GM12878 (cell line): ENCODE data around the gene TUBGCP2. TPM values are rescaled to one million over a fixed set of nuclear protein-coding genes. Genes with fewer than 3 reads are reported as not detected.

Experiments
- ATAC-seq: fragments of 200-7000 bp; cut with Tn5 transposase; 3 replicates; pipeline ENCODE4 v1.9.1; 2020; ENCODE audit warnings: mild to moderate bottlenecking, moderate library complexity
- BruUV-seq: library from RNA; stranded (reverse); fragments of 400-500 nt; replicated peaks from 2 replicates; lab custom pipeline; 2021; lab: Mats Ljungman, UMichigan
- CTCF ChIA-PET: fragments of 300-600 bp; sonication (Branson Sonifier 250); formaldehyde crosslinking; extraction: SDS; loops from one replicate; lab custom pipeline; 2021; ENCODE audit warnings: inconsistent platforms; lab: Yijun Ruan, JAX
- POLR2A ChIA-PET: fragments of 350-600 bp; formaldehyde crosslinking; extraction: SDS; loops from one replicate; lab custom pipeline; 2021; ENCODE audit warnings: inconsistent platforms; lab: Charles Lee
- RAD21 ChIA-PET: fragments of 300-600 bp; sonication (Branson Sonifier 250); formaldehyde crosslinking; loops from one replicate; lab custom pipeline; 2023; ENCODE audit warnings: antibody characterized with exemption; ENCODE audit not compliant: unreplicated experiment; lab: Charles Lee
- SMC1A ChIA-PET: fragments of 300-600 bp; sonication (Branson Sonifier 250); formaldehyde crosslinking; loops from one replicate; lab custom pipeline; 2023; ENCODE audit not compliant: unreplicated experiment, uncharacterized antibody; lab: Charles Lee
- DNase-seq: peaks from one replicate; pipeline ENCODE4 v3.0.0-alpha.2; 2011; ENCODE audit warnings: low read depth, low spot score
- FAIRE-seq: peaks from 3 replicates; lab custom pipeline; 2011; peaks lifted over from hg19 to GRCh38; lab: Jason Lieb, UNC
- H2AFZ ChIP-seq: 2 replicates; pipeline ENCODE4 v1.6.0; 2011; ENCODE audit warnings: low read depth, low read length, control low read depth; ENCODE audit not compliant: control insufficient read depth
- H3K27ac ChIP-seq: 2 replicates; pipeline ENCODE4 v1.5.1; 2011; ENCODE audit warnings: control low read depth; ENCODE audit not compliant: control insufficient read depth, insufficient read depth
- H3K27me3 ChIP-seq, 2 experiments: replicated peaks in 1 of 2; 2 replicates each; pipeline versions ENCODE4 v1.6.0 to v1.6.1; 2011; ENCODE audit warnings: low read length in 1 of 2; ENCODE audit not compliant: control insufficient read depth in 2 of 2, insufficient read depth in 2 of 2
- H3K36me3 ChIP-seq, 2 experiments: 2 replicates each; pipeline ENCODE4 v1.5.1; 2011; ENCODE audit warnings: low read length in 1 of 2; ENCODE audit not compliant: control insufficient read depth in 2 of 2, insufficient read depth in 2 of 2
- H3K4me1 ChIP-seq: 2 replicates; pipeline ENCODE4 v1.6.1; 2011; ENCODE audit warnings: mild to moderate bottlenecking, low read length, moderate library complexity, mixed read lengths; ENCODE audit not compliant: control insufficient read depth, insufficient read depth
- H3K4me2 ChIP-seq: 2 replicates; pipeline ENCODE4 v1.6.0; 2011; ENCODE audit warnings: control low read depth; ENCODE audit not compliant: control insufficient read depth, insufficient read depth
- H3K4me3 ChIP-seq: fragments of 200-600 bp; sonication (generic); 2 replicates; pipeline ENCODE4 v1.5.1; 2016
- H3K79me2 ChIP-seq: 2 replicates; pipeline ENCODE4 v1.6.0; 2011; ENCODE audit warnings: low read length; ENCODE audit not compliant: control insufficient read depth, insufficient read depth
- H3K9ac ChIP-seq: 2 replicates; pipeline ENCODE4 v1.8.0; 2011; ENCODE audit warnings: low read length, control low read depth, mixed read lengths; ENCODE audit not compliant: control insufficient read depth, insufficient read depth
- H3K9me3 ChIP-seq: replicated peaks from 3 replicates; pipeline ENCODE4 v1.5.1; 2011; ENCODE audit warnings: mild to moderate bottlenecking, low read length; ENCODE audit not compliant: control insufficient read depth, insufficient read depth
- H4K20me1 ChIP-seq: 2 replicates; pipeline ENCODE4 v1.6.0; 2011; ENCODE audit not compliant: control insufficient read depth, insufficient read depth
- BHLHE40 ChIP-seq, 2 experiments: fragments of 450-650 bp in 1 of 2; IDR thresholded peaks; 2 replicates each; pipeline ENCODE4 v1.6.1; 2011 to 2017; ENCODE audit warnings: low read depth in 2 of 2, borderline replicate concordance in 1 of 2, improper control_type of control experiment in 1 of 2, low read length in 1 of 2, mild to moderate bottlenecking in 1 of 2
- CBX5 ChIP-seq: sonication (generic); IDR thresholded peaks from 2 replicates; pipeline ENCODE4 v1.6.1; 2016; ENCODE audit warnings: low read depth, moderate library complexity, mild to moderate bottlenecking, inconsistent platforms
- CREM ChIP-seq: IDR thresholded peaks from 2 replicates; pipeline ENCODE4 v1.6.1; 2014; ENCODE audit warnings: antibody characterized with exemption, low read depth
- KLF5 ChIP-seq: fragments of 450-650 bp; IDR thresholded peaks from 2 replicates; pipeline ENCODE4 v1.6.1; 2014; ENCODE audit warnings: mild to moderate bottlenecking; ENCODE audit not compliant: partially characterized antibody
- NRF1 ChIP-seq: conservative IDR thresholded peaks from 2 replicates; pipeline ENCODE4 v1.6.1; 2011; ENCODE audit warnings: mild to moderate bottlenecking, low read depth, low read length, improper control_type of control experiment
- PKNOX1 ChIP-seq: fragments of 450-650 bp; IDR thresholded peaks from 2 replicates; pipeline ENCODE4 v1.6.1; 2016; ENCODE audit warnings: mild to moderate bottlenecking
- RUNX3 ChIP-seq: IDR thresholded peaks from 2 replicates; pipeline ENCODE4 v1.6.1; 2012; ENCODE audit warnings: low read length, inconsistent platforms
- ZNF24 ChIP-seq: fragments of 450-650 bp; IDR thresholded peaks from 2 replicates; pipeline ENCODE4 v1.6.1; 2017; ENCODE audit warnings: antibody characterized with exemption, mild to moderate bottlenecking
- ZNF274 ChIP-seq: IDR thresholded peaks from one replicate; pipeline ENCODE4 v1.8.0; 2011; ENCODE audit not compliant: insufficient read length, insufficient read depth
- WGBS: methylation state at CpG from one replicate; pipeline ENCODE4 v1.1.6; 2016; ENCODE audit warnings: low lambda C conversion rate; ENCODE audit not compliant: insufficient replicate concordance, insufficient coverage; ENCODE audit errors: missing lambda C conversion rate; 5-methylcytosine and 5-hydroxymethylcytosine counted together
- in situ Hi-C: fragments of 300-500 bp; cut with MboI; formaldehyde crosslinking; loops from 9 replicates; pipeline ENCODE4 v1.14.3; 2018; ENCODE audit warnings: mixed read lengths
- intact Hi-C: fragments of 100-400 bp; cut with micrococcal nuclease; formaldehyde crosslinking; loops from one replicate; pipeline ENCODE4 v1.14.2; 2022; ENCODE audit not compliant: unreplicated experiment
- polyA plus RNA-seq, 11 experiments: library from polyadenylated mRNA; depleted of rRNA in 4 of 11; unstranded in 6 of 11; stranded (reverse) in 5 of 11; fragments of >200 nt; fragmentation: Nextera tagmentation in 4 of 11; fragmentation: Illumina TruSeq in 1 of 11; extraction: Ambion mirVana in 4 of 11; extraction: Trizol in 1 of 11; gene quantifications; 1 replicate in 1 of 11; 2 replicates in 10 of 11; pipeline versions ENCODE4 v1.2.1 to v1.2.3, GENCODE V29; 2011 to 2016; ENCODE audit warnings: inconsistent platforms in 2 of 11, missing spikeins in 2 of 11, low read depth in 1 of 11
- total RNA-seq, 4 experiments: library from RNA; depleted of rRNA in 3 of 4; stranded (reverse); fragments of >200 nt in 3 of 4; fragmentation: Illumina TruSeq in 1 of 4; extraction: Trizol in 1 of 4; gene quantifications; 2 replicates each; pipeline versions ENCODE4 v1.2.1 to v1.2.3, GENCODE V29; 2013 to 2021

TUBGCP2 gene
- total and polyA plus RNA-seq, 10 of the 15 experiments (the other 5 are each of a cell fraction or from before 2014, with no cell fraction given) = 4.8 to 47.1 (median 34.7) TPM

DNA sequence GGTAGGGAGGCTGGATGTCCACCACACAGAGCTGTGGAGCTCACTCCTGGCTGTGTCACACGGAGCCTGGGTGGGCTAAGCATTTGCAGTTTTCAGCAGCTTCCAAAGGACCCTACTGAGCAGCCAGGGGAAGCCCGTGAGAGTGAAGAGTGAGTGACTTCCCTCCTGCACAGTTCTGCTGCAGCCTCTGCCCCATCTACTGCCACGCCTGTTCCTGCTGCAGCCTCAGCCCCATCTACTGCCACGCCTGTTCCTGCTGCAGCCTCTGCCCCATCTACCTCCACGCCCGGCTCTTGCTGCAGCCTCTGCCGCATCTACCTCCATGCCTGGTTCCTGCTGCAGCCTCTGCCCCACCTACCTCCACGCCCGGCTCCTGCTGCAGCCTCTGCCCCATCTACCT is 44.2 kb downstream of the TUBGCP2 start:
- no TSS peak for BruUV-seq
- no peak for DNase-seq
- no peaks in the 10 kb centered on the region for H3K79me2 ChIP-seq
- H3K36me3 ChIP-seq = peaks cover 4 to 9% of the 10 kb centered on the region in 2 experiments; a peak in 3 of 4 replicates
- FAIRE-seq = no peak
- no peak overlapping the region for H2AFZ ChIP-seq
- no peak for TF ChIP-seq KLF5
- no peak for TF ChIP-seq NRF1
- no peak for TF ChIP-seq BHLHE40 (IDR thresholded peaks at IDR 0.05; ENCODE audit: borderline replicate concordance in 1 of 2, low read depth in 2 of 2, low read length in 1 of 2)
- no peak for TF ChIP-seq ZNF274
- TF ChIP-seq PKNOX1 = no peak
- no peak for TF ChIP-seq ZNF24
- TF ChIP-seq RUNX3 = no peak
- TF ChIP-seq CBX5 = no peak
- no peak for TF ChIP-seq CREM
- H3K9me3 ChIP-seq = no peaks in the 10 kb centered on the region
- intact Hi-C loops = no loop called here
- SMC1A ChIA-PET = interaction anchor here (1.0 kb wide), 1 partner anchor 43 kb away, joined by 4 read pairs; no protein-coding TSS in a partner anchor
- 13% methylated on average over 9 of the region's 9 CpGs for WGBS
- in situ Hi-C loops = no loop called here
- H4K20me1 ChIP-seq = no peaks in the 10 kb centered on the region
- no peak for ATAC-seq
- no peak overlapping the region for H3K9ac ChIP-seq
- no peaks in the 10 kb centered on the region for H3K27me3 ChIP-seq
- POLR2A ChIA-PET = no interaction called here
- no peak overlapping the region for H3K4me3 ChIP-seq
- H3K4me2 ChIP-seq = no peak overlapping the region
- RAD21 ChIA-PET = no interaction called here
- CTCF ChIA-PET = interaction anchor here (1.6 kb wide), 1 partner anchor 10 kb away, joined by 8 read pairs; no protein-coding TSS in a partner anchor
- H3K4me1 ChIP-seq = peaks cover 7% of the 10 kb centered on the region; the same call in 1 of the 2 replicates
- no peak overlapping the region for H3K27ac ChIP-seq
